Stimulated activated CD8-positive, alpha-beta memory T cell treated with anti-CD3 and anti-CD28 coated beads, Interleukin-7, amount 100 ng/mL, for 48 hours (primary cell): ENCODE results near the gene PHPT1.
"Not testable (repeated sequence)": the region's sequence is repeated elsewhere in the genome, so short reads cannot be mapped to it uniquely, and the experiment has no call there.

ENCODE experiments used
- DNase-seq, 2 donors: peaks; one replicate each; pipeline ENCODE4 v3.0.0-alpha.2; 2020; ENCODE audit warnings: low read depth in 1 of 2; ENCODE audit errors: extremely low read depth in 1 of 2

PHPT1 gene

GRCh38 chr9:136821826-136822544 lies 27.2 kb upstream of the PHPT1 start:
- no peak for DNase-seq

DNA sequence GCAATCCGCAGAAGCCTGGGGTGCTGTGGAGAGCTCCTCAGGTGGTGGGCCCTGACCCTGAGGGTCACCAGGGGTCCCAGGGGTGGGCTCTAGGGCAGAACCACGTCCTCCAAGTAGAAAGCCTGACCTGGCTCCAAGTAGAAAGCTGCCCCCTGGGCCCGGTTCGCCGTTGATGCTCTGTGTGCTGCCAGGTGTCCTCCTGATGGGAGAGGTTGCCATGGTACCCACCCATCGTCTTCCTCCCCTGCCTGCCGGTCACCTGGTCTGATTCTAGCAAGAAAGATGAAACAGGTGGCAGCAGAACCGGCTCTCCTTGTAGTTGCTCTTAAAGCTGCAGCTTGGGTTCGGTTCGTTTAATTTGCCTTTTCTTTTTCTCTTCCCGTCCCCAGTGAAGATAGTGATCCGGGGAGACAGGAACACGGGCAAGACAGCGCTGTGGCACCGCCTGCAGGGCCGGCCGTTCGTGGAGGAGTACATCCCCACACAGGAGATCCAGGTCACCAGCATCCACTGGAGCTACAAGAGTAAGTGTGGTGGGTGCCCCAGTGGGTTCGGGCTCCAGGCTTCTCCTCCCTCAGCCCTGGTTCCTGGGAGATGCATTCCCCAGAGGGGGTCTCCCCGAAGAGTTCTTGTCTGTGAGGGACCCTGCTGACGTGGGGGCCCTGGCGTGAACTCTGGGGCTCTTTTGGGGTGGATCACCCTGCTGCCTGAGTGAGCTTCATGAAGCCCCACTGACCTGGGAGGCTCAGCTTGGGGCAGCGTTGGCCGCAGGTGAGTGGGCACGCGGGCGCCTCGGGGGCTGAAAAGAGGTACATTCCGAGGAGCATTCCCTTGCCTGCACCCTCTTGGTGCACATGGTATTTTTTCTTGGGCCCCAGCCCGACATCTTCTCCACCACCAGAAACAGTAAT lies 25.8 kb upstream of the PHPT1 start:
- no peak for DNase-seq

DNA sequence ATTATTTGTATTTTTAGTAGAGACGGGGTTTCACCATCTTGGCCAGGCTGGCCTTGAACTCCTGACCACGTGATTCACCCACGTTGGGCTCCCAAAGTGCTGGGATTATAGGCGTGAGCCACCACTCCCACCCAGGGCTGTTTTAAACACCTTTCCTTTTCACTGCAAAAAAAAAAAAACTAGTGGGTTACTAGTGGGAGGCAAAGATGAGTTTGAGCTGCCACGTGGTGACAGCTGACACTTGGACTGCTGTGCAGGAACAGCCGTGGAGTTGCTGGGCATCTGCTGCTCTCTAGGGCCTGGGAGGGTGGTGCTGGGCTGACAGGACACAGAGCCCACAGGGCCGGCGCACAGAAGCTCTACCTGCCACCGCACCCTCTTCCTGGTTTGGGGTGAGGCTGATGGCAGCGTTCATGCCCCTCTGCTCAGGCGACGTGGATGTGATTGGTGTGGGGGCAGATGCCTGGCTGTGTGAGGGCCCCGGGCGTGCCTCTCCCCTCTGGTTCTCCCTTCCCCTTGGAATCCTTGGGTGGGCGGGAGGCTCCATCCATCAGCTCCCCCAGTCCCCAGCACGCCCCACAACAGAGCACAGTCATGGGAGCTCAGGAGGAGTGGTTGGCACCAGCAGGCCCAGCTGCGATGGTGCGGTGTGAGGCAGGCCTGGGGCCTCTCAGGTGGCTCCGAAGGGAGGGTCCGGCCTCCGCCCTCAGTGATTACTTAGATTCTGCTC lies 24.5 kb upstream of the PHPT1 start:
- DNase-seq: no peak

DNA sequence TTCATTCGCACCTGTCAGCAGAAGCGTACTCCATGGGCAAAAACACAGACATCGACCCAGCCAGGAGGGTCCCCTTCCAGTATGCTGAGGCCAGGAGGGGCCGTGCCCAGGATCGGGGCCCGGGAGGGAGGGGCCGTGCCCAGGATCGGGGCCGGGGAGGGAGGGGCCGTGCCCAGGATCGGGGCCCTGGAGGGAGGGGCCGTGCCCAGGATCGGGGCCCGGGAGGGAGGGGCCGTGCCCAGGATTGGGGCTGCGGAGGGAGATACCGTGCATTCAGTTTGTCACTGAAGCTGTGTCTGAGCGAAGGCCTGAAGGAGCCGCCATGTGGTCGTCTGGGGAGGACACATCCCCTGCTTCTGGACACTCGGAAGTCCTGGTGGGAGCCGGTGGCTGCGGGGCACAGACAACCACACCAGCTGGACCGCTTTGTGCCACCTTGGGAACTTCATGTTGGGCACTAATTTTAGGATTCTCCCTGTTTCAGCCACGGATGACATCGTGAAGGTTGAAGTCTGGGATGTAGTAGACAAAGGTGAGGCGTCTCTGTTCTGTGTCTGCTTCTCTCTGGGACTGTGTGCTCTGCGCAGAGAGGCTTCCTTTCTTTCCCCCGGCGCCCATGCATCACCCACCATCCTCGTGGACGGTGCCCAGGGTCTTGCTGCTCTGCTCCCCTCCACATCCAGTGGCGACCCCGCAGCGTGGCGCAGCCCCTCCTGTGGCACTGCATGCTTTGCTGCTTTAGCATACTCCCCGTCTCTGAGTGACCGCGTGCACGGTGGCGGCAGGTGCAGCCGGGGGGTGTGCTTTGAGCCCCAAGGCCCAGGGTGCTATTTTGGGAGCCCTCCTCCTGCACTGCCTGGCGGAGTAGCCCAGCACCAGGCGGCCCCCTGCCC lies 23.7 kb upstream of the PHPT1 start:
- DNase-seq: no peak

DNA sequence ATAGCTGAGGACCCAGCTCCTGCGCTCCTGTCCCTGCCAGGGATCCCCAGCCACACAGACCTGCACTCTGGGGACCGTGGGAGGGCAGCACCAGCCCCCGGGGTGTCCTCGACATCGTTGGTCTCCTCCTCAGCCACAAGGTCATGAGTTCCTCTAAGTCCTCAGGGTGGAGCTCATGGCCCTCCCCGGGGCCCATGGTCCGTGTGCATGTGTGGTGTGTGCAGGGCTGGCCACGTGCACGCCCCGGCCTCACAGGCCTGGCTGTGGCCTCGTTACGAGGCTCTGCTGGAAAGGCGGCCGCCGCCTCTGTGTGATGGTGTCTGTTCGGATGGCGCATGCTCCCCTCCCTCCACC lies 23.0 kb upstream of the PHPT1 start:
- DNase-seq: no peak

- no peak for DNase-seq
These were observed 22.3 kb upstream of the PHPT1 start for GRCh38 chr9:136826703-136827582.

DNA sequence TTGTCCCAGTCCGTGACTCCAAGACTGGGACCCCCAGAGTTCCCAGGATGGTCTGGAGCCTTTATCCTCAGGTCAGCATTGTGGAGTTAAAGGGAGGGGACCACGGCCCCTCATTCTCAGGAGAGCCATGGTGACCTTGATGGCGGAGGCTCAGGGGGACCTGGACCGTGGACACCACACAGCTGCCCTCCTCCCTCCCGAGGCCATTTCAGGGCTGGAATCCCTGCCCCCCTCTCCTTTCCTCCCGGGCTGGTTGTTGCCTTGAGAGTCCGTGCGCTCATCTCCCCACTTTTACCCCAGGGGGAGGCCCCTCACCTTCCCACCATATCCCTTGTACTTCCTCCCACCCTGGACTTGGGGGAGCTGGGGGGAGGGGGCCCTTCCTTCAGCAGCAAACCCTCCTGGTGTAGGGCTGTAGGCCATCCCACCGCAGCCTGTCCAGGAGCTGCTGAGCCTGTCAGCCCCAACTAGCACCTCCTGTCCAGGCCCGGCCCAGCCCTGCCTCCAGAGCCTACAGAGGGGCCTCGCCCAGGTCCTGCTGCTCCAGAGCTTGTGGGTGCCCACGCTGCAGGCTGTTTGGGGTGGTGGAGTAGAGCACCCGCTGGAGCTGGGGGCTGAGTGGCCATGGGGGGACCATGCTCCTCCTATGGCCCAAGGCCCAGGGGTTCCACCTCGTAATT lies 21.3 kb upstream of the PHPT1 start:
- DNase-seq: no peak

DNA sequence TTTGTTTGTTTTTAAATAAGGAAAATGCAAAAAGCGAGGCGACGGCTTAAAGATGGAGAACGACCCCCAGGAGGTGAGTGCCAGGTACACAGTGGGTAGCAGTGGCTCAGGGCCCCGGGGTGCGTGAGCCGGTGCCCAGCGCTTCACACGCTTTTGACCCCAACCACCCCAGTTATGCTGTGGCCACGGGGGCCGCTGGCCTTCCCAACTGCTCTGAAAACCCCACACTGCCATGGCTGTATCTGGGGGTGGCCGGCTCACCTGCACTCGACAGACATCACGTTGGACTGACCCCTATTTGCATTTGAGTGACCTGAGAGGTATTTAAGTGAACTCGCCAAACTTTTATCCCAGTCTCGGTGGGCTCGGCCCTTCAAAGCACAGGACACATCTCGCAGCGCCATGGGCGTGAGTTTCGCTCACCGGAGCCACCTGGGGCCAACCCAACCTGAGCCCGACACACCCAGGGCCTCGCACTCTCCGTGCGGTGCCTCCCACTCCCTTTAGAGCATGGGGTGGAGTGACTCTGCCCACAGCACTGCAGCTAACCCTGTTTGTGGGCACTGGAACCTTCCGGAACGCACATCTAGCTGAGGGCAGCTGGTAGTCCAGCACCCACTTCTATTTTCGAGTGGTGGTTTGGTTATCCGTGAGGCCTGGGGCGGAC lies 20.6 kb upstream of the PHPT1 start:
- no peak for DNase-seq

GRCh38 chr9:136829412-136829811 lies 19.8 kb upstream of the PHPT1 start:
- DNase-seq: no peak

DNA sequence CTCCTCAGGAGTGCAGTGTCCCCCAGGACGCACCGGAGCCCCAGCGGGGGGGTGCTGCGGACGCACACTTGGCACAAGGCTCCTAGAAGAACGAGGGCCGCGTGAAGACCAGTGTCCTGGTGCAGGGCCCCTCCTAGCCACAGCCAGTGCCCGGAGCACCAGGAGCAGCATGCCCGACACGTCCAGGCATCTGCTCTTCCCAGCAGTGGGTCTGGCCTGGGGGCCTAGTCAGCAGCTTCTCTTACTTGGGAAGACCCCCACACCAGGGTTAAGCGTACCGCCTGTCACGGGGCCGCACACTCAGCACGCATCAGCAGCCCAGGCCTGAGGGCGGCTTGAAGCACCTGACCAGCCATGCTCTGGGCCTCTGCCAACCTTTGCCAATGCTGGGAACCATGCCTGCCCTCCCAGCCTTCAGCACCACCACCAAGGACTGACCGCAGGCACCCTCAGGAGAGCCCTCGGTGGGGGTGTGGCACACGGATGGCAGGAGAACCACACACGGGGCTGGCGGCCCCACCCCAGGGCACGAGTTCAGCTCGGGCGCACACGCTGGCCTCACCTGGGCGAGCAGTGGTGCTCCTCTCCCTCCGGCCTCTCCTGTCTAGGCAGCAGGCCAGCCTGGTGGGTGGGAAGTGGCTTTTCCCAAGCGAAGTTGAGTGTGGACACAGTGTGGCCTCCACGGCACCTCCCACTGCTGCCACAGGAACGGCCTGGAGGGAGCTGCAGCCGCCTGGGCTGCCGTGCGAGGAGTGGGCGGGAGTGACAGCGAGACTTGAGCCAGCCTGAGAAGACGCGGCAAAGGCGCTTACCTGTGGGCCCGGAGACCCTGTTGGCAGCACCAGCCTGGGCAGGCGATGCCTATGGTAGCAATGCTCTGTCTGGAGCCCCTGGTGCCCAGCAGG lies 19.0 kb upstream of the PHPT1 start:
- no peak for DNase-seq

DNA sequence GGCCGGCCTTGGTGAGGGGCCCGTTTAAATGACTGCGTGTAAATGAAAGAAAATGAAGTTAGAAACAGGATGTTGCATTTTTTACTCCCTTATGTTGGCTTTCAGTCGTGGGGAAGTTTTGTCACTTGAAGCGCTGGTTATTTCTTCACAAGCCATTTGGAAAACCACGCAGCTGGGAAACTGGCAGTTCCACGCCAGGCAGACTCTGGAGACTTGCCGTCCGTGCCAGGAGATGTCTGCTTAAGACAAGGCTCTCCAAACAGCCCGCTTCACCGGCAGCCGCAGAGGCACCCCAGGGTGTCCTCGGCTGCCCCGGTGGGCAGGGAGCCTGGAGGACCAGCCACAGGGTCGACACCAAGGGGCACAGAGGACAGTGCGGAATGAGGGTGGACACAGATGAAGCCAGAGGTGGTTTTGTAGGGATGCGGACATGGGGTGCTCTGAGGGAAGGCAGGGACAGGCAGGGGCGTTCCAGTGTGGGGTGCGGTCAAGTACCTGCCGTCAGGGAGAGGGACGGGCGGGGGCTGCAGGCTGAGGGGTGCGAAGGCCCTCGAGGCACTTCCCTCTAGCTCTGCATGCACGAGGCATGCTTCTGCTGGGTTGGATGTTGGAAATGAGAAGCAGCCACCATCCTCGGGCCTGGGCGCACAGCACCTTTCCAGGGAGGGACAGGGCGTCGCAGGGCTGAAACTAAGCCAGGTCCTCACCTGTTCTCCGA lies 18.0 kb upstream of the PHPT1 start:
- DNase-seq: no peak

DNA sequence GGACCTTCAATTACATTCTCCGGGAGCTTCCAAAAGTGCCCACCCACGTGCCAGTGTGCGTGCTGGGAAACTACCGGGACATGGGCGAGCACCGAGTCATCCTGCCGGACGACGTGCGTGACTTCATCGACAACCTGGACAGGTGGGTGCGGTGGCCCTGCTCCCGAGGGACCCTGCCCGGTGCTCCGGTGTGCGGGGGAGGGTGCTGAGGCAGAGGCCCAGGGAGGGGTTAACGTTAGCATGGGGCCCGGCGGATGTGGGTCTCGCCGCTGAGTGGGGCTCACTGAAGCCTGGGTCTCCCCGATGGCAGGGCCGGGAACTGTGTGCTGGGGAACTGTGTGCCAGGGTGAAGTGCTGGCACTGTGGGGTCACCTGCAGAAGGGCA lies 17.5 kb upstream of the PHPT1 start:
- no peak for DNase-seq

GRCh38 chr9:136832581-136832980 lies 16.6 kb upstream of the PHPT1 start:
- no peak for DNase-seq

- not testable (repeated sequence) for DNase-seq
These were observed 15.7 kb upstream of the PHPT1 start for GRCh38 chr9:136833381-136834048.

DNA sequence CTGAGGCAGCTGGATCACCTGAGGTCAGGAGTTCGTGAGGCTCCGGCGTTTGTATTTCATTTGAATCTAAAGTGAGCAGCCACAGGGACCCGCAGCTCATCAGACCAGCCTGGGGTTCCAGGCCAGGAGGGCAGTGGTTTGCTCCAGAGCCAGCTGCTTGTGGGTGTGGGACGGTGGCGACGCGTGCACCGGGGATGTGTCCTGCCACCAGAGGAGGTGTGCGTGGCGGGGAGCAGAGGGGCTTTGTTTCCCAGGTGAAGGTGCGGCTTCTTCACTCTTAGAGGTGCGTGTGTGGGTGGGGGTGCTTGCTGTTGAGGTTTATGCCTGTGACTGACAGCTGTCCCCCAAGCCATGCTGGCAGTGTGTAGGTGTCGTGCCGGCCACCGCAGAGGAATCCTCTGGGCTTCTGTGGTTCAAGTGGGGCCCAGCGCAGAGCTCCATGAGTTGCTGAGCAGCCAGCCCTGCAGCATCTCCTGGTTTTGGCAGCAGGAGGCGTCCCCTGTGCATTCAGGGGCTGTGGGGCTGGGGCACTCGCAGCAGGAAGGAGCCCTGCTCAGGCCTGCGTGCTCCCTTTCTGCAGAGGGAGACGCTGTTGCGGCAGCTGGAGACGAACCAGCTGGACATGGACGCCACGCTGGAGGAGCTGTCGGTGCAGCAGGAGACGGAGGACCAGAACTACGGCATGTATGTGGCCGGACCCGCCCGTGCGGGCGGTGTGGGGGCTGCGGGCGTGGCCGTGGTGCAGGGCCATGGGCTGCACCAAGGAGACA lies 13.9 kb upstream of the PHPT1 start:
- DNase-seq: no peak
